ENCODE data around the gene DBP.

Gene DBP

DNA sequence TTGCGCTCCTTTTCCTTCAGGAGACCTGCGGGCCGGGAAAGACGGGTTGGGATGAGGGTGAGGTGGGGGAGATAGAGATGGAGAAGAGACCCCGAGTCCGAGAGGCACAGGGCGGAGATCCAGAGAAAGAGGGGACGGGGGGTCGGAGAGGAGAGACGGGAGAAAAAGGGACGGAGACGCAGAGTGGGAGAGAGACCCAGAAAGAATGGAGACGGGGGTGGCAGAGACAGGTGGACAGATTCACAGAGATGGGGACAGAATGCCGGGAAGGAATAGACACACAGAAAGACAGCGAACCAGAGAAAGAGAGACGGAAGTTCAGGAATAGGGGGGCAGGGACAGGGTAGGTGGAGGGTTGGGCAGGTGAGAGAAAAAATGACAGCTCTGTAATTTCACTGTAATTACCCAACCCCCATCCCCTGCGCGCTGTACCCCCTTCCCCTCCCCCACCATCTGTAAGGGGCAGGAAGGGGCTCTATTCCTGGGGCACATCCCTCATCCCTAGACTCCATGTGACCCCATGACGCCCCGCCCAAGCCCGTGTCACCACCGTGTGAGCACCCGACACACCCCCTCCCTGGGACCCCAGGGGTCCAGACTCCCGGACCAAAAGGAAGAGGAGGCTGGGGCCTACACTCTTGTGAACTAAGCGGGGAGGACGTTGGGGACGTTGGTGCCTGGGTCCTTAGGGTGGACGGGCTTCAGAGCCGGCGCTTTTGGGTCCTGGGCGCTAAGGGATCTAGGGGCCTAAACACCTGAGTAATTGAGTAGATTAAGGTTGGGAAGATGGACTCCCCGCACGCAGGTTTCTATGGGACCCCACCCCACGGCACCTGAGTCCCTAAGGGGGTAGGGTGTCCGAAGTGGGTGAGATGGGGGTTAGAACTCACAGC is 967 bp downstream of the DBP start:
- no peak for DNase-seq (ENCODE audit: low spot score)
- in situ Hi-C loops (cut with MboI; ENCODE audit: low sequenced_read_pairs, unreplicated experiment), result no loop called here
- TF ChIP-seq, protein P1, sequence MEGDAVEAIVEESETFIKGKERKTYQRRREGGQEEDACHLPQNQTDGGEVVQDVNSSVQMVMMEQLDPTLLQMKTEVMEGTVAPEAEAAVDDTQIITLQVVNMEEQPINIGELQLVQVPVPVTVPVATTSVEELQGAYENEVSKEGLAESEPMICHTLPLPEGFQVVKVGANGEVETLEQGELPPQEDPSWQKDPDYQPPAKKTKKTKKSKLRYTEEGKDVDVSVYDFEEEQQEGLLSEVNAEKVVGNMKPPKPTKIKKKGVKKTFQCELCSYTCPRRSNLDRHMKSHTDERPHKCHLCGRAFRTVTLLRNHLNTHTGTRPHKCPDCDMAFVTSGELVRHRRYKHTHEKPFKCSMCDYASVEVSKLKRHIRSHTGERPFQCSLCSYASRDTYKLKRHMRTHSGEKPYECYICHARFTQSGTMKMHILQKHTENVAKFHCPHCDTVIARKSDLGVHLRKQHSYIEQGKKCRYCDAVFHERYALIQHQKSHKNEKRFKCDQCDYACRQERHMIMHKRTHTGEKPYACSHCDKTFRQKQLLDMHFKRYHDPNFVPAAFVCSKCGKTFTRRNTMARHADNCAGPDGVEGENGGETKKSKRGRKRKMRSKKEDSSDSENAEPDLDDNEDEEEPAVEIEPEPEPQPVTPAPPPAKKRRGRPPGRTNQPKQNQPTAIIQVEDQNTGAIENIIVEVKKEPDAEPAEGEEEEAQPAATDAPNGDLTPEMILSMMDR (IDR thresholded peaks at IDR 0.05; ENCODE audit: borderline replicate concordance, control extremely low read depth, extremely low read depth, insufficient read depth, missing control alignments), result no peak

DNA sequence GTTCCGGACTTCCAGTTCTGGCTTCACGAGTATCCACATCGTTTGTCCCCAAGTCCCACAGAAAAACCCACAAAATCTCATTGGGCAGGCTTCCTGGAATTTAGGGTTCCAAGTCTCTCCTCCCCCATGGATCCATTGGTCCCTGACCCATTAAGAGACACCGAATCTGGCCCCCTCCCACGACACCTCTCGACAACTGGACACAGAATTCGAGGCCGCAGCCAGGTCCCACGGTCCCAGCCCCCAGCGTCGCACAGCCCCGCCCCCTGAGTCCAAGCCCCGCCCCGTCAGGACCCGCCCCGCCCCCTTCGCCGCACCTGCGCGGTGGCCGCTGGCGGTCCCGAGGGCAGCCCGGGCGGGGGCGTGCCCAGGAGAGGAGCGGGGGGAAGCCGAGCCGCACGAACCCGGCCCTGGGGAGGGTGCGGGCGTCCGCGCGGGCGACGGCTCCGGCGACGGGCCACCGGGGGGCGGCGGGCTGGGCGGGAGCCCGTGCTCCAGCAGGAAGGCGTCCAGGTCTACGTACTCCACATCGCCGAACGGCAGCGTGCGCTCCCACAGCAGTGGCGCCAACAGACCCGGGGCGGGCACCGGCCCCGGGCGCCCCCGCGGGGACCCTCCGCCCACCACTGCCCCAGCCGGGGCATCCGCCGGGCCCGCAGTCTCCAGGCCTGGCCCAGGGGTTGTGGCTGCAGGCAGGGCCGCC is 1.8 kb downstream of the DBP start:
- peak; percentile 90 for DNase-seq (ENCODE audit: low spot score)
- TF ChIP-seq, protein P1 (IDR thresholded peaks at IDR 0.05; ENCODE audit: borderline replicate concordance, control extremely low read depth, extremely low read depth, insufficient read depth, missing control alignments), result no peak
- in situ Hi-C loops (cut with MboI; ENCODE audit: low sequenced_read_pairs, unreplicated experiment), result no loop called here

DNA sequence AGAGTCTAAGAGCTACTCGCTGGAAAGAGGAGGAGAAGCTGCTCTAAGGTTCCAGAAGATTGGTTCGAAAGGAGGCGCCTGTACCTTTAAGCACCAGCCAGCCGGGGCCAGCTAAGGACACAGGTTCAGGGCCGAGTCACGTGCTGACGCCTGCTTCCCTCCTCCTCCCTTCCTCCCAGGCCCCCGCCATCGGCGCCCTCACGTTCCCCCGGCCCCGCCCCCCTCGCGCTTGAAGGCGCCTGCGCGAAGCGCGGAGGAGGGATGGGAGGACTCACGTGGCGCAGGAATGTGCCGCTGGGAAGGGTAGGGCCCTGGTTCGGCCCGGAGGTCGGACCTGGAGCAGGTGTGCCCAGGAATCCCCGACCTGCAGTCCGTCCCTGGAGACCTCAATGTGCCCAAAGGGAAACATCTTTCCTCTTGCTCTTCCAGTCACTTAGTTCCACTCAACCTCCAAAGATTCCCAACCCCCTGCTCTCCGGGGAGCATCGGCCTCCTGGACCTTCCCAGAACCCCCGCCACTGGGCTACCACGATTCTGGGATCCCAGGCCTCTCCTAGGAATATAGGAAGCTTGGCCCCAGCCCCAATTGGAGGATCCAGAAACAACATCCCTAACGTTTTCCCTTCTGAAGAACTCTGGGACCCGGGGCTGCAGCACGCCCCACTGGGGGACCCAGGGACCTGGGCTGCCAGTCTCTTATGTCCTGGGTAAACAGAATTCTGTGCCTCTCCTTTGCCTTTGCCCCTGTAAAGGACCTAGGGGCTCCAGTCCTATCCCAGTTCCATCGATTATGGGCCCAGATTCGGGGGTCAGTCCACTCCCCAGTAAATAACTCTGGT is 2.5 kb downstream of the DBP start:
- TF ChIP-seq, protein P1 (IDR thresholded peaks at IDR 0.05; ENCODE audit: borderline replicate concordance, control extremely low read depth, extremely low read depth, insufficient read depth, missing control alignments), result no peak

DNA sequence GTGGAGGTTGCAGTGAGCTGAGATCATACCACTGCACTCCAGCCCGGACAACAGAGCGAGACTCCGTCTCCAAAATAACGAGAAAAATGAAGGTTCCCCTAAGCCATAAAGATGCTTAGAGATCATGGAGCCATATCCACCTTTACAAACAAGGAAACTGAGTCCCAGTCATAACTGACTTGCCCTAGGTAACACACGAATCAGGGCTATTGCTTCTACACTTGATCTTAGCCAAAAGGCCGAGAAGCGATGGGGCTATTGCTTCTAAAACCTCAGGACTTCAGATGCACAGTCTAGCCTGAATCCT is 3.2 kb downstream of the DBP start:
- TF ChIP-seq, protein P1 (IDR thresholded peaks at IDR 0.05; ENCODE audit: borderline replicate concordance, control extremely low read depth, extremely low read depth, insufficient read depth, missing control alignments), result no peak
- in situ Hi-C loops (cut with MboI; ENCODE audit: low sequenced_read_pairs, unreplicated experiment), result no loop called here
- DNase-seq (ENCODE audit: low spot score), result no peak

More for the DNA sequence above, 2.5 kb downstream of the DBP start:
- in situ Hi-C loops (cut with MboI; ENCODE audit: low sequenced_read_pairs, unreplicated experiment), result no loop called here
- peak; percentile 88 for DNase-seq (ENCODE audit: low spot score)

DNA sequence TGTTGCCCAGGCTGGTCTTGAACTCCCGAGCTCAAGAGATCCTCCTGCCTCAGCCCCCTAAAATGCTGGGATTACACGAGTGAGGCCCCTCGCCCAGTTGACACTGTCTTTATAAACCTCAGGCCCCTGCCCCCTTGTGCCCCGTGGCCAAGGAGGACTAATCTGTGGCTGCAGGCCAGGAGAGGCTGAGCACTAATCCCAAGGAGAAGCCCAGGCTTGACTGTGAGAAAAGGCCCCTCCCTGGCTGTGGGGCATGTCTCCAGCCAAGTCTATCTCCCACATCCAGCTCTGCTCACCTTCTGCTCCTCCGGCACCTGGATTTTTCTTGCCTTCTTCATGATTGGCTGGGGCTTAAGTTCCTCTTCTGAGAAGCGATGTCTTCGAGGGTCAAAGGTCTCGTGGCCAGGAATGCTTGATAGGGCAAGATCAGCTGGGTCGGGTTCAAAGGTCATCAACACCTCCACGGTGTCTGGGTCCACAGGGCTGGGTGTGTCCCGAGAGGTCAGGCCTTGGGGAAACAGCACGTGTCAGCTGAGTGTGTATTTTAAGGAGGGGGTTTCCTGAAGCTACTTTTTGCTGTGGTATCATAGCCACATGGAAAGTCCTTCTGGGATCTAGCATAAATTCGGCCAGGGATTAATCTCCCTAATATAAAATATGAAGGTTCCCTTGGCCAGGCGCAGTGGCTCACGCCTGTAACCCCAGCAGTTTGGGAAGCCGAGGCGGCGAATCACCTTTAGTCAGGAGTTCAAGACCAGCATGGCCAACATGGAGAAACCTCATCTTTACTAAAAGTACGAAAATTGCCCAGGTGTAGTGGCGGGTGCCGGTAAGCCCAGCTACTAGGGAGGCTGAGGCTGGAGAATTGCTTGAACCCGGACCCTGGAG is 3.8 kb downstream of the DBP start:
- TF ChIP-seq, protein P1 (IDR thresholded peaks at IDR 0.05; ENCODE audit: borderline replicate concordance, control extremely low read depth, extremely low read depth, insufficient read depth, missing control alignments), result no peak
- in situ Hi-C loops (cut with MboI; ENCODE audit: low sequenced_read_pairs, unreplicated experiment), result no loop called here
- no peak for DNase-seq (ENCODE audit: low spot score)

All from GM13976 (cell line).